Endodermal cell (in vitro differentiated cells): ENCODE measurements around the gene INF2. TPM values are rescaled to one million over a fixed set of nuclear protein-coding genes. Genes with fewer than 3 reads are reported as not detected.
"Not testable (repeated sequence)": the region's sequence is repeated elsewhere in the genome, so short reads cannot be mapped to it uniquely, and the experiment has no call there.

Experiments used
- DNase-seq: peaks from one replicate; pipeline ENCODE4 v3.0.0-alpha.2; 2017
- H3K27ac ChIP-seq: 2 replicates; pipeline ENCODE4 v1.5.1; 2013; ENCODE audit warnings: mild to moderate bottlenecking, low read depth, low read length, moderate library complexity
- H3K27me3 ChIP-seq: 2 replicates; pipeline ENCODE4 v1.6.1; 2013; ENCODE audit warnings: mild to moderate bottlenecking, low read length, moderate library complexity; ENCODE audit not compliant: insufficient read depth, control insufficient read depth, poor library complexity, severe bottlenecking
- H3K36me3 ChIP-seq: 2 replicates; pipeline ENCODE4 v1.7.0; 2013; ENCODE audit warnings: mild to moderate bottlenecking, low read length, moderate library complexity; ENCODE audit not compliant: control insufficient read depth, insufficient read depth
- H3K4me1 ChIP-seq: one replicate; pipeline ENCODE4 v1.7.0; 2013; ENCODE audit warnings: low read length; ENCODE audit not compliant: control insufficient read depth, insufficient read depth
- H3K4me3 ChIP-seq: 2 replicates; pipeline ENCODE4 v1.5.1; 2013; ENCODE audit warnings: mild to moderate bottlenecking, low read length, moderate library complexity
- H3K9ac ChIP-seq: 2 replicates; pipeline ENCODE4 v1.6.1; 2013; ENCODE audit warnings: mild to moderate bottlenecking, low read length, moderate library complexity; ENCODE audit not compliant: poor library complexity, severe bottlenecking; ENCODE audit errors: extremely low read depth
- H3K9me3 ChIP-seq: 2 replicates; pipeline ENCODE4 v1.6.1; 2013; ENCODE audit warnings: mild to moderate bottlenecking, low read length, moderate library complexity; ENCODE audit not compliant: control insufficient read depth
- H3K27ac Mint-ChIP-seq: 2 replicates; pipeline ENCODE4 v1.8.0; 2020; ENCODE audit warnings: mixed read lengths
- H3K27me3 Mint-ChIP-seq: 2 replicates; pipeline ENCODE4 v1.8.0; 2021; ENCODE audit warnings: mild to moderate bottlenecking, mixed read lengths; ENCODE audit not compliant: insufficient read depth
- H3K36me3 Mint-ChIP-seq: 2 replicates; pipeline ENCODE4 v1.8.0; 2020; ENCODE audit warnings: low read depth, mixed read lengths
- H3K4me1 Mint-ChIP-seq: 2 replicates; pipeline ENCODE4 v1.8.0; 2020; ENCODE audit warnings: mixed read lengths
- H3K4me3 Mint-ChIP-seq: 2 replicates; pipeline ENCODE4 v1.8.0; 2020; ENCODE audit warnings: mild to moderate bottlenecking, moderate library complexity, mixed read lengths
- H3K9me3 Mint-ChIP-seq: 2 replicates; pipeline ENCODE4 v1.8.0; 2020; ENCODE audit warnings: mild to moderate bottlenecking, mixed read lengths
- CTCF ChIP-seq: fragments of 200-600 bp; sonication (generic); conservative IDR thresholded peaks from 2 replicates; pipeline ENCODE4 v1.5.0; 2021; ENCODE audit warnings: antibody characterized with exemption, mild to moderate bottlenecking
- WGBS, 2 experiments: methylation state at CpG; one replicate each; pipeline versions ENCODE4 v1.1.5 to v1.1.7; 2013; ENCODE audit warnings: missing lambda C conversion rate in 2 of 2, mixed read lengths in 1 of 2; ENCODE audit not compliant: insufficient coverage in 1 of 2, insufficient read length in 1 of 2; 5-methylcytosine and 5-hydroxymethylcytosine counted together
- total RNA-seq, 2 donors: library from RNA; stranded (reverse); fragmentation: NEBNext Ultra II Directional in 1 of 2; extraction: Animal tissue kit (Norgen Biotek cat#: 25700) in 1 of 2; gene quantifications; 2 replicates in 1 of 2; 3 replicates in 1 of 2; pipeline ENCODE4 v1.2.1, GENCODE V29; 2021

INF2 gene
- total RNA-seq, 2 donors from 2014 or later, result 99.7 to 114 TPM

- no peaks in the 10 kb centered on the region for H3K36me3 ChIP-seq
- TF ChIP-seq CTCF, result no peak
- H3K27me3 ChIP-seq, result no peaks in the 10 kb centered on the region
- Mint-ChIP-seq H3K27me3 (peaks cover 4% of the 10 kb centered on the region), H3K9me3 (no peaks in the 10 kb centered on the region), H3K27ac (no peak overlapping the region), H3K4me1 (peaks cover 15% of the 10 kb centered on the region), H3K36me3 (no peaks in the 10 kb centered on the region), H3K4me3 (no peak overlapping the region)
- H3K4me1 ChIP-seq, result peaks cover 10% of the 10 kb centered on the region
- WGBS, 2 experiments, result 93 to 95% methylated on average over 2 to 3 of the region's 3 CpGs
- no peak overlapping the region for H3K4me3 ChIP-seq
- H3K9me3 ChIP-seq, result no peaks in the 10 kb centered on the region
- H3K9ac ChIP-seq, result no peak overlapping the region
- no peak overlapping the region for H3K27ac ChIP-seq
- no peak for DNase-seq
Observed at GRCh38 chr14:104669697-104670096, 19.7 kb upstream of the INF2 start.

DNA sequence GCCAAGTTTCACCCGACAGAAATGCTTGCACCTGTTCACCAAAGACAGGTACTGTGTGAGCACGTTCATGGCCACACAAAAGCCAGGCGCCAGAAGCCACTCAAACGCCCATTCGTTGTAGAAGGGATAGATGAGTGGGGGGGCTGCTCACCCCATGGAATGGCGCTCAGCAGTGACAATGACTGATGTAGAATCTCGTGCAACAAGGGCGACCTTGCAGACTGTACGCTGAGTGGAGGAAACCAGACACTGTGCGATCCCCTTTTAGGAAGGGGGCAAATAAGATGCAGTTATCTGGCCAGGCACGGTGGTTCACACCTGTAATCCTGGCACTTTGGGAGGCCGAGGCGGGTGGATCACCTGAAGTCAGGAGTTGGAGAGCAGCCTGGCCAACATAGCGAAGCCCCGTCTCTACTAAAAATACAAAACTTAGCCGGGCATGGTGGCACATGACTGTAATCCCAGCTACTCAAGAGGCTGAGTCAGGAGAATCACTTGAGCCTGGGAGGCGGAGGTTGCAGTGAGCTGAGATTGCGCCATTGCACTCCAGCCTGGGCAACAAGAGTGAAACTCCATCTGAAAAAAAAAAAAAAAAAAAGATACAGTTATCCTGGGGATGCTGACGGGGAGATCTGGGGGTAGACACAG, 18.0 kb upstream of the INF2 start:
- not testable (repeated sequence) for DNase-seq, H3K4me3 ChIP-seq, H3K36me3 ChIP-seq, H3K36me3 Mint-ChIP-seq, H3K9ac ChIP-seq, H3K4me3 Mint-ChIP-seq, H3K27ac Mint-ChIP-seq, H3K27ac ChIP-seq, H3K9me3 ChIP-seq, H3K27me3 Mint-ChIP-seq, H3K27me3 ChIP-seq, H3K4me1 ChIP-seq, H3K9me3 Mint-ChIP-seq
- peaks cover 11% of the 10 kb centered on the region for H3K4me1 Mint-ChIP-seq
- WGBS, 2 experiments, result 91 to 95% methylated on average over 17 to 18 of the region's 19 CpGs

DNA sequence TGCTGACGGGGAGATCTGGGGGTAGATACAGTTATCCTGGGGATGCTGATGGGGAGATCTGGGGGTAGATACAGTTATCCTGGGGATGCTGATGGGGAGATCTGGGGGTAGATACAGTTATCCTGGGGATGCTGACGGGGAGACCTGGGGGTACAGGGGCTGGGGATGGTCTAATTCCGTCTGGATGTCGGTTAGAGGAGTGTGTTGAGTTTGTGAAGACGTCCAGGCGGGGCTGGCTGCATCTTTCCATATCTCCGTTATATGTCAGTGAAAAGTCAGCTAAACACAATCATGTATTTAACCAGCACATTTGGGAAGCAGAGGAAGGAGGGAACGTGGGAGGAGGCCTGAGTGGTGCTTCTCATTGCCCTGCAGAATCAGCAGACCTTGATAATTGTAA, 17.3 kb upstream of the INF2 start:
- not testable (repeated sequence) for H3K4me1 ChIP-seq, H3K27ac Mint-ChIP-seq, H3K9me3 Mint-ChIP-seq, H3K9me3 ChIP-seq, H3K36me3 Mint-ChIP-seq, H3K36me3 ChIP-seq, H3K27ac ChIP-seq, H3K9ac ChIP-seq, H3K4me3 ChIP-seq, DNase-seq, H3K27me3 ChIP-seq, H3K4me3 Mint-ChIP-seq, H3K27me3 Mint-ChIP-seq
- 83% methylated on average over 7 of the region's 8 CpGs; no CpG with 5 or more reads in 1 of the 2 experiments for WGBS, 2 experiments
- H3K4me1 Mint-ChIP-seq, result peaks cover 15% of the 10 kb centered on the region

GRCh38 chr14:104673481-104673880, 15.9 kb upstream of the INF2 start:
- no peaks in the 10 kb centered on the region for H3K27me3 ChIP-seq
- no peak for DNase-seq

More at GRCh38 chr14:104673481-104673880, 15.9 kb upstream of the INF2 start:
- no peaks in the 10 kb centered on the region for H3K36me3 Mint-ChIP-seq
- H3K4me1 Mint-ChIP-seq, result peaks cover 18% of the 10 kb centered on the region
- no peaks in the 10 kb centered on the region for H3K9me3 ChIP-seq
- no peaks in the 10 kb centered on the region for H3K9me3 Mint-ChIP-seq
- no peak overlapping the region for H3K4me3 ChIP-seq
- peaks cover 4% of the 10 kb centered on the region for H3K27me3 Mint-ChIP-seq
- no peaks in the 10 kb centered on the region for H3K36me3 ChIP-seq
- TF ChIP-seq CTCF, result no peak
- no peak overlapping the region for H3K4me3 Mint-ChIP-seq
- WGBS, 2 experiments, result 90 to 100% methylated on average over 4 to 9 of the region's 9 CpGs
- H3K9ac ChIP-seq, result no peak overlapping the region
- H3K27ac Mint-ChIP-seq, result no peak overlapping the region
- peaks cover 13% of the 10 kb centered on the region for H3K4me1 ChIP-seq
- H3K27ac ChIP-seq, result no peak overlapping the region
